Right forelimb (tissue), 1 donor: ENCODE data around the gene KLHL24.
"Not testable (repeated sequence)": the region's sequence is repeated elsewhere in the genome, so short reads cannot be mapped to it uniquely, and the experiment has no call there.

Source experiments
- DNase-seq: peaks from one replicate; pipeline ENCODE4 v3.0.0-alpha.2; 2018

The KLHL24 gene

GRCh38 chr3:183636221-183637105 lies 1.0 kb downstream of the KLHL24 start:
- DNase-seq = peak; percentile 93

GRCh38 chr3:183637106-183637486 lies 1.7 kb downstream of the KLHL24 start:
- DNase-seq = no peak

- not testable (repeated sequence) for DNase-seq
These were observed 2.2 kb downstream of the KLHL24 start for GRCh38 chr3:183637633-183638032.

GRCh38 chr3:183638101-183638852 lies 2.9 kb downstream of the KLHL24 start:
- no peak for DNase-seq

- DNase-seq = not testable (repeated sequence)
These were observed 5.2 kb downstream of the KLHL24 start for GRCh38 chr3:183640635-183641034.

- DNase-seq = no peak
These were observed 6.5 kb downstream of the KLHL24 start for GRCh38 chr3:183641882-183642281.

- DNase-seq = no peak
These were observed 8.8 kb downstream of the KLHL24 start for GRCh38 chr3:183644244-183644643.

- no peak for DNase-seq
These were observed 9.8 kb downstream of the KLHL24 start for GRCh38 chr3:183645254-183645653.

- DNase-seq = no peak
These were observed 15.1 kb downstream of the KLHL24 start for GRCh38 chr3:183650554-183650953.

GRCh38 chr3:183653209-183654064 lies 18.0 kb downstream of the KLHL24 start:
- DNase-seq = no peak

- no peak for DNase-seq
These were observed 19.3 kb downstream of the KLHL24 start for GRCh38 chr3:183654727-183655126.

GRCh38 chr3:183662099-183662498 lies 26.7 kb downstream of the KLHL24 start:
- no peak for DNase-seq

GRCh38 chr3:183664913-183665381 lies 29.5 kb downstream of the KLHL24 start:
- no peak for DNase-seq

- DNase-seq = no peak
These were observed 44.6 kb downstream of the KLHL24 start for GRCh38 chr3:183680061-183680460.

- DNase-seq = no peak
These were observed 52.3 kb downstream of the KLHL24 start for GRCh38 chr3:183687705-183688104.

- no peak for DNase-seq
These were observed 53.5 kb downstream of the KLHL24 start for GRCh38 chr3:183688874-183689273.

- DNase-seq = not testable (repeated sequence)
These were observed 54.2 kb downstream of the KLHL24 start for GRCh38 chr3:183689621-183690020.

GRCh38 chr3:183690402-183690995 lies 55.1 kb downstream of the KLHL24 start:
- no peak for DNase-seq

GRCh38 chr3:183692436-183692835 lies 57.0 kb downstream of the KLHL24 start:
- DNase-seq = no peak

GRCh38 chr3:183695569-183696364 lies 60.3 kb downstream of the KLHL24 start:
- no peak for DNase-seq

GRCh38 chr3:183697123-183697609 lies 61.7 kb downstream of the KLHL24 start:
- no peak for DNase-seq
